ENCODE measurements around the gene EFHB.
"Not testable (repeated sequence)": the region's sequence is repeated elsewhere in the genome, so short reads cannot be mapped to it uniquely, and the experiment has no call there.

EFHB gene

DNA sequence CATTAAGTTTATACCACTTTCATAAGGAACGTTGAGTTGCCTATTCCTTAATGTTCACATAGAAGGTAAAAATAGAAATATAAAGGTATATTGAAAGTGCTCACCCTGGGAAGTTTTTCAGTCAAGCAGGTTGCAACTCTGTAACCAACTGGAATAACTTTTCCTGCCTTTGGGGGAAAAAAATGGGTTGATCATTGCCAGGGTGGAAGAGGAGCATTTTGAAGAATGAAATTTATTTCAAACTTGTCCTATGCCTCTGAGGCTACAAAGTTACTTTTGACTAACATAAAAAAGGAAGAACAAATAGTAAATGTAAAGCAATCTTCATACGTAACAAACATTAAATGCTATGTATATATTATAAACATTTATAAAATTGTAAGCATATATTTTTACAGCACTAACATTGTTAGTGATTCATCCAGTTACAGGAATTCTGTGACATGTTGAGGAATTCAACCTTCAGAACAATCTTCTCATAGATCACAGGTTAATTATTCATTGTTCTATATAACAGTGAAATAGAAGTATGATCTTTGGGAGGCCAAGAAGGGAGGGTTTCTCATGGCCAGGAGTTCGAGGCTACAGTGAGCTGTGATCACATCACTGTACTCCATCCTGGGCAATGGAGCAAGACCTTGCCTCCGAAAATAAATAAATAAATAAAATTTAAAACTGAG, 13.5 kb downstream of the EFHB start:
- ATAC-seq (no peak), DNase-seq (no peak)

DNA sequence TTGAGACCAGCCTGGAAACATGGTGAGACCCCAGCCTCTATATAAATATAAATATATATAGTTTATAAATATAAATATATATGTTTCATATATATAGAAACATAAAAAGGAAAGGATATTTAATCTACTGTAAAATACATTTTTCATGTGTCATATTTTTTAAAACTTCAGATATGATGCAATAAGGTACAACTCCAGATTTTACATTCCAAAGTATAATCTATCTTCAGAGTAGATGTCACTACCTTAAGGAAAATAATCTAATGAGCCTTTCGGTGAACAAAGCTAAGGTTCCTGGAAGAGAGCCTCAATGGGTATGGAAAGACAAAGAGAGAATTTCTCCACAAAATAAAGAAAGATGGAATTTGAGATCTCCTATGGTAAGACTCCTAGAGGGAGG, 16.9 kb downstream of the EFHB start:
- no peak for ATAC-seq

DNA sequence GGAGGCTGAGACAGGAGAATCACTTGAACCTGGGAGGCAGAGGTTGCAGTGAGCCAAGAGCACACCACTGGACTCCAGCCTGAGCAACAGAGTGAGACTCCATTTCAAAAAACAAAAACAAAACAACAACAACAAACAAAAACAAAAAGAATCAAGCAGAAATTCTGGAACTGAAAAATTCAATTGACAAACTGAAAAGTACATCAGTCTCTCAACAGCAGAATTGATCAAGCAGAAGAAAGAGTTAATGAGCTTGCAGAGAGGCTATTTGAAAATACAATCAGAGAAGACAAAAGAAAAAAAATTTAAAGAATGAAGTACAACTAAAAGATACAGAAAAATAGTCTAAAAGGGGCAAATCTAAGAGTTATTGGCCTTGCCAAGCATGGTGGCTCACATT, 22.6 kb downstream of the EFHB start:
- DNase-seq (no peak), ATAC-seq (no peak)

More for the DNA sequence above, 16.9 kb downstream of the EFHB start:
- DNase-seq: no peak

DNA sequence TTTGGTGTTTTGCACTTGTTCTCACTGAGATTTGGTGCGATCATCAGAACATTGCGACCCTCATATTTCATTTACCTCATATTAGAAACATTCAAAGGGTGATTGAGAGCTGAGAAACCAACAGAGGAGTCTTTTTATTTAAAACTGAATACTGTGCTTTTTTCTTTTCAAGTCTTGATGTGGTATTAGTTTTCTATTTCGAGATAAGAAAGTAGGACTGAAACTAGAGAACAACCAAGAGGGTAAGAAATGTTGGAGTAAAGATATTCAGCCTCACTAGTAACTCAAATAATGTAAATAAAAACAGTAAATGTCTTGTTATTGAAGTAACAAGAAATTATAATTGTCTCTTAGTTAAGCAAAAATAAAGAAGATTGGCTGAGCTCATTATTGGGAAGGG, 26.5 kb downstream of the EFHB start:
- no peak for DNase-seq
- no peak for ATAC-seq

DNA sequence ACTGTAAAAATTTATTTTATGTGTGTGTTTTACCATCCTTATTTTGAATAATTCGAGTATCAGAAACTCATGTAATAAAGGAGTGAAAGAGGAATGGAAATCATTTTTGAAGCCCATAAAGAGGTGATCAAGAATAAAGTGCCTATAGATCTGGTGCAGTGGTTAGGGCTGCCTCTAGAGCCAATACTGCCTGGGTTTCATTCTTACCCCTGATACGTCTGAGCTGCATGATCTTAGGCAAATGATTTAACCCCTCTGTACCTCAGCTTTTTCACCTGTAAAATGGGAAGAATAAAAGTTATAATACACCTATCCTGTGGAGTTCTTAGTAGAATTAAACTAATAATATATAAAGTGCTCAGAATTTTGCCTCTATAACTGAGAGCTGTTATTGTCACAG, 30.4 kb downstream of the EFHB start:
- DNase-seq (no peak), ATAC-seq (no peak)

DNA sequence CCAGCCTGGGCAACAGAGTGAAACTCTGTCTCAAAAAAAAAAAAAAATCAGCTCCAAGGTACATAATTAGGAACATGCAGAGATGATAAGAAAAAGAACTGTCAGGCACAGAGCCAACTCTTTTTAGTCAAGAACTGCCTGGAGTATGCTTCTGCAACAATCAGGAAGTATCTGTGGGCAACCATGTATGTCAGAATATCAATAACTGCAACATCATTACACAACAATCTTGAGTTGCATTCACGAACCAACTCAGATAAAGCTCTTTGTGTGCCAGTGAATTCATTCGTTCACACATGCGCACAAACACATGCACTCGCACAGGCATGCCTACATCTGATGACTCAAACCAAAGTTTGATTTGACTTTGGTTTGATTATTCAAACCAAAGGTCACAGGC, 32.1 kb downstream of the EFHB start:
- no peak for ATAC-seq
- no peak for DNase-seq

DNA sequence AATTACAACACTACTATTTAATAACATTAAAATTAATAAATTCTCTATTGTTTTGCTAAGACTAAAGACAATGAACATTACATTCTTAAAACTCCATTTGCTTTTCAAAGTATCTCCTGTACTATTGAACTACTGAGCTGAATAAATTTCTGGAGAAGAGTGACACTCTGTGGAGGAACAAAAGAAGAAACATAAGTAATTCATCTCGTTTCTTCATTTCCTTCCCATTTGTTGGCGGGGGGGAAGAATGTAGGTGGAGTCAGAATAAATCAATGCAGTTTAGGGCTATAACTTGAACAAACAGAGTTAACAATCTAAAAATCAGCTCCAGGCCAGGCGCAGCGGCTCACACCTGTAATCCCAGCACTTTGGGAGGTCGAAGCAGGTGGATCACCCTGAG, 32.7 kb downstream of the EFHB start:
- no peak for ATAC-seq
- no peak for DNase-seq

DNA sequence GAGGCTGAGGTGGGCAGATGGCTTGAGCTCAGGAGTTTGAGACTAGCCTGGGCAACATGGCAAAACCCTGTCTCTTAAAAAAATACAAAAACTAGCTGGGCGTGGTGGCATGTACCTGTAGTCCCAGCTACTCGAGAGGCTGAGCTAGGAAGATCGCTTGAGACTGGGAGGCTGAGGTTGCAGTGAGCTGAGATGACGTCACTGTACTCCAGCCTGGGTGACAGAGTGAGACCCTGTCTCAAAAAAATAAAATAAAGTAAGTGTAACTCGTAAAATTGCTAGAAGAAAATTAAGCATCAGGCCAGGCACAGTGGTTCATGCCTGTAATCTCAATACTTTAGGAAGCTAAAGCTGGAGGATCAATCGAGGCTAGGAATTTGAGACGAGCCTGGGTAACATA, 34.2 kb downstream of the EFHB start:
- ATAC-seq, DNase-seq: not testable (repeated sequence)

DNA sequence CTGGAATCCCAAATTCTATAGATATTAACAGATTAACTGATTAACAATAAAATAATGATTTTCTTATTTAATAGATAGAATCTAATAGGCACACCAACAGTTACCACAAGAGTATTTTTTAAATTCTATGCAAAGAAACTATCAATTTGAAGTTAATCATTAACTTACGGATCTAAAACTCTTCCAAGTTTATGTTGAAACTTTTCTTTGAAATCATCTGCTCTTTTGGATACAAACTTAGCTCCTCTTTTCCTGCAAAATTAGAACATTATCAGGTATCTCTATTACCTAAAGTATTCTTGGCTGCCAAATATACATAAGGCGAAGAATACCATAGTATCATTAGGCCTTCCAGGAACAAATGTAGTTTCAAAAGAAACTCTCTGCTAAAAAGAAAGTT, 34.8 kb downstream of the EFHB start:
- ATAC-seq (no peak), DNase-seq (no peak)

DNA sequence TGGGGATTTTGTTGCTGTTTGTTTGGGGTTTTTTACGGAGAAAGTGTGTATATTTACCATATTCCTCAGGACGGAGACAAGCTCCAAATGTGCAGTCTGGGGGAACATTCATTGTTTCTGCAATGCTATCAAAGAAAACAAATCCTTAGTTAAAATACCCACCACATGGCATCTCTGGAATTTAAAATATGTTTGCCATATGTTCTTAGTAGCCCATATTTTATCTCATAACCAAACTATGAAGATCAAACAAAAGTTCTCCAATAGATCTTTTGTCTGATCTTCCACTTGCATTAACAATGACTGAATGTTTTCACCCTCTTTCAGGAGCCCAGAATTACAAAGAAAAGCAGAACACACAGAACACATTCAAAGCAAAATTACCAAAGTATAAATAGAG, 35.3 kb downstream of the EFHB start:
- ATAC-seq: no peak
- DNase-seq: no peak

DNA sequence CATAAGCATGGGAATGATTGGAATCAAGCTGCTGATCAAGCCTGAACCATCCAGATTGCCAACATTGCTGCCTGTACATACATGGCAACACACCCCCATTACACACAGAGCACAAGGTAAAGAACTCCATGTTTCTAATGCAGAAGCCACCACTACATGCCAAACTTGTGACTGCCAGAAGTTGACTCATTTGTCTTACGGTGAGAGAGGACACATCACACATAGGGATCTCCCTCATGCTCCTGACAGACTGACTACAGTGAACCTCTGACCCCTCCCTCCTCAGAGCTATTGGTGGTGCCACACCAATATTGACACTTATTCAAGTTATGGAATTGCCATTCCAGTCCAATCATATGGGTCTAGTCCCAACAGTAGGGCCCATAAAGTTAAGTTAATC, 42.3 kb downstream of the EFHB start:
- DNase-seq (no peak), ATAC-seq (no peak)

DNA sequence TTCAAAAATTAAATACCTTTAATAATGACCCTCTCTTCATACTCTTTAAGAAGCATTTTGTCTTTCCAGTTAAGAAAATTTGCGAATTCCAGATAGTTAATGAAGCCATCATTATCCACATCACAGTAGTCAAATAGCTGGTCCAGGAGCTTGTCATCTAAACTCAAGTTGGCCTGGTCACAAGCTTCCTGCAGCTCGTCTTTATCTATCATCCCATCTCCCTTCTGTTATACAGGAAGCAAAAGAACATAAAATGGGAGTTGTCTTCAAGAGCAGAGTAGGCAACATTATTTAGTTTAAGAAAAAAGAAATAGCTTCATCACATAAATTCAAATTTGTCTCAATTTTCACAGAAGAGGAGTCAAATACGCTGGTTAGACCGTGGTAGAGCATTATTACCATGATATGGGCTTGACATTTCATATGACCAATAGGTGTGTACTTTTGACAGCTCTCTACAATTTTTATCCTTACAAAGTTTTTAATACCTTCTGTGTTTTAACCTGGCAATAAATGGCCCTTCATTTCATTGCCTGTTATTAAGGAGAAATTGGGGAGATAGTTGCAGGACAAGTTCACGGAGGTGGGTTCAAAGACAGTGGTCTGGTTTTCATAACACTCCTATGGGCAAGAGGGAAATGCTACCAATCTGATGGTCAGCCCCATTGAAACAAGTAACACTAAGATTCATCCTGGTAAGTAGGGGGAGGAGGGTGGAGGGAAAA, 45.4 kb downstream of the EFHB start:
- no peak for ATAC-seq
- no peak for DNase-seq

DNA sequence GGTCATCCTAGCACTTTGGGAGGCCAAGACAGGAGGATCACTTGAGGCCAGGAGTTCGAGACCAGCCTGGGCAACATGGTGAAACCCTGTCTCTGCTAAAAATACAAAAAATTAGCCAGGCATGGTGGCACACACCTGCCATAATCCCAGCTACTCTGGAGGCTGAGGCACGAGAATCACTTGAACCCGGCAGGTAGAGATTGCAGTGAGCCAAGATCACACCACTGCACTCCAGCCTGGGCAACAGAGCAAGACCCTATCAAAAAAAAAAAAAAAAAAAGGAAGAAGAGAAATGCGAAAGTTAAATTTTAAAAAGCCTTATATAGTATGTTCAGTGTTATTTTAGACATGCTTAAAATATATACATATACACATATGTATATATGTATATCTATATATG, 46.9 kb downstream of the EFHB start:
- not testable (repeated sequence) for DNase-seq, ATAC-seq

DNA sequence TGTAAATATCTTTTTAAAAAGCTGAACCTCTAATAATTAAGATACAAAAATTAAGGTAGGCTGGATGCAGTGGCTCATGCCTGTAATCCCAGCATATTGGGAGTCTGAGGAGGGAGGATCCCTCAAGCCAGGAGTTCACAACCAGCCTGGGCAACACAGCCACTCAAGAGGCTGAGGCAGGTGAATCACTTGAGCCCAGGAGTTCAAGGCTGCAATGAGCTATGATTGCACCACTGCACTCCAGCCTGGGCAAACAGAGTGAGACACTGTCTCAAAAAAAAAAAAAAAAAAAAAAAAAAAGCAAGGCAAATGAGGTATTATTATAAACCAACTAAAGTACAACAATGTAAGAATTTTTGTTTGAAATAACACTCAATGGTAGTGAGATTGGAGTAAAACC, 47.6 kb downstream of the EFHB start:
- DNase-seq: no peak
- ATAC-seq: no peak

DNA sequence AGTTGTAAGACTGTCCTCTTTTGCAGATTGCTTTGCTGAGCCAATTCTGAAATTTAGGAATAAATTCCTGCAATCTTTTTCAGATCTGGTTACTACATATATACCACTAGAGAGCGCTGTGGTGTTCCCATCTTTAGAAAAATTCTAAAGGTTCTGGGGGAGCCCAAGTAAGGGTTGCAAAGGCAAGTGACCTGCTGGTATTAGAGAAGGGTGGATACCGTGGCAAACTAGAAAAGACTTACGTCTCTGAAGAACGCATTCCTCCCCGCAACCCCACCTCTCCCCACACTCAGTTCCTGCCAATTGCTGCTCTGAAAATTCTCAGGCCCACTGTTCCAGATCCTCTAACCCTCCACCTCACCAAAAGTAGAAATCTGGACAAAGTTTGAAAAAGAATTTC, 48.5 kb downstream of the EFHB start:
- ATAC-seq: no peak
- no peak for DNase-seq

DNA sequence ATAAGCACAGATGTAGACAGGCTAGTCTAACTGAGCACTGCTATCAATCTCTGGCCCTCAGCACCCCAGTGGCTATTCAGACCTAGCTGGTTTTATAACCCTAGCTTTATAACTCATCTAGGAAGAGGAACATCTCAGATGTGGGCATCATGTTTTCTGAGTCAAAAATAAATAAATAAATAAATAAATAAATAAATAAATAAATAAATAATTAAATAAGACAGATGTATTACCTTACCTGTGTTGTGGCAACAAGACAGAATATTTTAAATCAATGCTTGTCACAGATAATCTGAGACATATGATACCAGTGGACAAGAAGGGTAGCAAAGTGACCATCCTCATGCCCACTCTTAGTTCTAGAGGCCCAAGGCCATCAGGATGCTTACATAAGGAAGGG, 52.2 kb downstream of the EFHB start:
- DNase-seq: no peak
- ATAC-seq: no peak

DNA sequence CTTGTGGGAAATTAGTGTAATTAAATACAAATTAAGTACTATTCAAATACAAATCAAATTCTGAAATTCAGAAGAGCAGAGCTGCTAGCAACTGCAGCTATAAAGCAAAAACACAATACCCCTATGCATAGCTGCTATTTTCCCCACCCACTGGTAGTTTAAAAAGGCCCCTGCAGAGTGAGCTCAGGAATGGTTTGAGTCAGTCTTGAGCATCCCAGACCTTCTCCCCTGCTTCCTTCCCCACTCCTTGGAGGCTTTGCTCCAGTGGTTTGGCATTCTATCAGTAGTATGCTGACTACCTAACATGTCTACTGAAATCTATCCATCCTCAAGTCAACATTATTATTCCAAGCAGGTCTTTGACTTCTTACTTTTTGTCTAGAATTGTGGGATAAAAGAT, 53.0 kb downstream of the EFHB start:
- ATAC-seq: no peak
- DNase-seq: no peak

DNA sequence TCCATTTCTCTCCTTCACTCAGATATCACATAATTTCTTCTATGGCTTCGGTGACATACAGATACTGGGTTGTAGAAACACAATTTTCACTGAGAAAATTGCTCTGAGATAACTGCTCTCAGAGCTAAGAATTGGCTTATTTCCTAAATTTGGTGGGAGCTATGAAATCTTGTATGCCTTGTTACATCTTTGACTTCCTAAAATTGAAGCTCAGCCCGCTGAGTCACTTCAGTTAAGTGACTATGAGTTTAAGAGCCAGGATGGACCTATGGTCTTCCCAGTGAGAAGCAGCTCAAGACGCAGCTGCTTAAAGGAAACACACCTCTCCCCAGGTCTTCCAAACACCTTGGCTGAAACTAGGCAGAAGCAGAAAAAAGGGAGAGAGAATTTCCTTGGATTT, 56.4 kb downstream of the EFHB start:
- ATAC-seq: no peak

DNA sequence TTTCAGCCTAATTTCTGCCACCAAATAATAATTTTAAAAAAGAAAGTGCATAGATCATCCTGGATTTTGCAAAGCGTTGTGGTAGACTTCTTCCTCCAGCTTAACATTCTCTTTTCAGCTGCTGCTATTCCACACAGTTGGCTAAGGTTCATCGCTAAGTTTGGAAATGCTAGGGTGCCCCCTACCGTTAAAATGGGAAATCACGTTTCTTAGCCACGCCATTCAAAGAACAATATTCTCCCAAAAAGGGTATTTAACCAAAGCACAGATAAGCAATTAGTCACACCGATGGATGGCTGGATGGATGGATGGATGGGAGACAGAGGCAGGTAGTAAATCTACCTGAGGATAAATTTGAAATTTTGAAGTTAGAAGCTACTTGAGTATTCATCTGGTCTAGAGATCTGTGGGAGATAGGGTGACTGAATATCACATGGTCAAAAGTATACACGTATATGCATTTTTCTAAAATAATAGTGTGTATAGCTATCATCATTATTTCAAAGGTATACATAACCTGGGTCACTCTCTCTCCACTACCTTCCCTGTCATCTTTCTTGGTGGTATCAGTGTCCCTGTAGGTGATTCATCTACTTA, 67.2 kb downstream of the EFHB start:
- peak; percentile 33 for DNase-seq
- no peak for ATAC-seq

More for the DNA sequence above, 56.4 kb downstream of the EFHB start:
- DNase-seq: no peak

DNA sequence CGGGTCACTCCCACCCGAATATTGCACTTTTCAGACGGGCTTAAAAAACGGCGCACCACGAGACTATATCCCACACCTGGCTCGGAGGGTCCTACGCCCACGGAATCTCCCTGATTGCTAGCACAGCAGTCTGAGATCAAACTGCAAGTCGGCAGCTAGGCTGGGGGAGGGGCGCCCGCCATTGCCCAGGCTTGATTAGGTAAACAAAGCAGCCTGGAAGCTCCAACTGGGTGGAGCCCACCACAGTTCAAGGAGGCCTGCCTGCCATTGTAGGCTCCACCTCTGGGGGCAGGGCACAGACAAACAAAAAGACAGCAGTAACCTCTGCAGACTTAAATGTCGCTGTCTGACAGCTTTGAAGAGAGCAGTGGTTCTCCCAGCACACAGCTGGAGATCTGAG, 78.7 kb downstream of the EFHB start:
- not testable (repeated sequence) for DNase-seq, ATAC-seq

DNA sequence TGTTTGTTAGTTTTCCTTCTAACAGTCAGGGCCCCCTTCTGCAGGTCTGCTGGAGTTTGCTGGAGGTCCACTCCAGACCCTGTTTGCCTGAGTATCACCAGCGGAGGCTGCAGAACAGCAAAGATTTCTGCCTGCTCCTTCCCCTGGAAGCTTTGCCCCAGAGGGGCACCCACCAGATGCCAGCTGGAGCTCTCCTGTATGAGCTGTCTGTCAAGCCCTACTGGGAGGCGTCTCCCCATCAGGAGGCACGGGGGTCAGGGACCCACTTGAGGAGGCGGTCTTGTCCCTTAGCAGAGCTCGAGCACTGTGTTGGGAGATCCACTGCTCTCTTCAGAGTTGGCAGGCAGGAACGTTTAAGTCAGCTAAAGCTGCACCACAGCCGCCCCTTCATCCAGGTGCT, 87.4 kb downstream of the EFHB start:
- ATAC-seq, DNase-seq: not testable (repeated sequence)
